GM12873 (cell line): Measurements from ENCODE around the gene CCND2.

ENCODE experiments used
- TF ChIP-seq, protein P1 (sequence below): IDR thresholded peaks from 2 replicates; pipeline ENCODE4 v1.5.1; 2012; ENCODE audit warnings: low read depth, mild to moderate bottlenecking, moderate library complexity, low read length, control low read depth; ENCODE audit not compliant: insufficient read depth; ENCODE audit errors: missing control alignments

CCND2 gene

DNA sequence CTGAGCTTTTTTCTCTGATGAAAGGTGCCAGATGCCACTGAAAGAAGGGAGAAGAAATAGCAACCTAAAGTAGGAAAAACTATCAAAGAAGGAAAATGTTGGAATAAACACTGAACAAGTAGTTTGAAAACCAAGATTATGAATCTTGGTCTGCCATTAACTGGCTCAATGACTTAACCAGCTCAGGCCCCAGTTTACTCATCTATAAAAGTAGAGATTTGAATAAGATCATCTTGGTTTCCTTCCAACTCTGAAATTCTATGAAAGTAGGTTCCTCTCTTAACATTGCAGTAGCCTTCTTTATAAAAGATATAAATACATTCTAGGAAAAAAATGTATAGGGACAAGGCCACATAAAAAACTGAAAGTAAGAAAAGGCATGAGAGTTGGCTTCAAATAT, 16.1 kb upstream of the CCND2 start:
- TF ChIP-seq, protein P1, sequence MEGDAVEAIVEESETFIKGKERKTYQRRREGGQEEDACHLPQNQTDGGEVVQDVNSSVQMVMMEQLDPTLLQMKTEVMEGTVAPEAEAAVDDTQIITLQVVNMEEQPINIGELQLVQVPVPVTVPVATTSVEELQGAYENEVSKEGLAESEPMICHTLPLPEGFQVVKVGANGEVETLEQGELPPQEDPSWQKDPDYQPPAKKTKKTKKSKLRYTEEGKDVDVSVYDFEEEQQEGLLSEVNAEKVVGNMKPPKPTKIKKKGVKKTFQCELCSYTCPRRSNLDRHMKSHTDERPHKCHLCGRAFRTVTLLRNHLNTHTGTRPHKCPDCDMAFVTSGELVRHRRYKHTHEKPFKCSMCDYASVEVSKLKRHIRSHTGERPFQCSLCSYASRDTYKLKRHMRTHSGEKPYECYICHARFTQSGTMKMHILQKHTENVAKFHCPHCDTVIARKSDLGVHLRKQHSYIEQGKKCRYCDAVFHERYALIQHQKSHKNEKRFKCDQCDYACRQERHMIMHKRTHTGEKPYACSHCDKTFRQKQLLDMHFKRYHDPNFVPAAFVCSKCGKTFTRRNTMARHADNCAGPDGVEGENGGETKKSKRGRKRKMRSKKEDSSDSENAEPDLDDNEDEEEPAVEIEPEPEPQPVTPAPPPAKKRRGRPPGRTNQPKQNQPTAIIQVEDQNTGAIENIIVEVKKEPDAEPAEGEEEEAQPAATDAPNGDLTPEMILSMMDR, result no peak

DNA sequence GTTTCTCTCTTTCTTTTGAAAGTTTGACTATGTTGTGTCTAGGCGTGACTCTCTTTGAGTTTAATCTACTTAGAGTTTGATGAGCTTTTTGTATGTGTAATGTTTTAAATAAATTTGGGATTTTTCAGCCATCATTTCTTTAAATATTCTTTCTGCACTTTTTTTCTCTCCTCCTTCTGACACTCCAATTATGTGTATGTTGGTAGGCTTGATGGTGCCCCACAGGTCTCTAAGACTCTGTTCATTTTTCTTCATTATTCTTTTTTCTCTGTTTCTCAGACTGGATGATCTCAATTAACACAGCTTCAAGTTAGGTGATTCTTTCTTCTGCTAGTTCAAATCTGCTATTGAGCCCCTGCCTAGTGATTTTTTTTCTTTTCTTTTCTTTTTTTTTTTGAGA, 14.5 kb upstream of the CCND2 start:
- TF ChIP-seq, protein P1, result no peak

DNA sequence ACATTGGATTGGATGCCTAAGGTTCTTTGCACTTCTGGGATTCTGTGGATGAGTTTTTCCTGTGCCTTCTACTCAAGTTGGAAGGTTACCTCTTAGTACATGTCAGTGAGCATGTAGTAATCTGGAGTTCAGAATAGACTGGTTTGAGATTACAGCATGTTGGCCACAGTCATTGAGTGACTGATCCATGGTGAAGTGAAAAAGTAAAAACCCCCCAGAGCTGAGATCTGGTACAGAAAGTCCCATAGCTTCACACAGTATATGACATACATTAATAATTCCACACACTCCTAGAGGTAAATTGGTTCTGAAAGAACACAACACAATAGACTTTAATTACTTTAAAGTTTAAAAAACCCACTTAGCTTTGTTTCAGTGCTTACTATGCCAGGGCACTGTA, 11.9 kb upstream of the CCND2 start:
- TF ChIP-seq, protein P1, result no peak

DNA sequence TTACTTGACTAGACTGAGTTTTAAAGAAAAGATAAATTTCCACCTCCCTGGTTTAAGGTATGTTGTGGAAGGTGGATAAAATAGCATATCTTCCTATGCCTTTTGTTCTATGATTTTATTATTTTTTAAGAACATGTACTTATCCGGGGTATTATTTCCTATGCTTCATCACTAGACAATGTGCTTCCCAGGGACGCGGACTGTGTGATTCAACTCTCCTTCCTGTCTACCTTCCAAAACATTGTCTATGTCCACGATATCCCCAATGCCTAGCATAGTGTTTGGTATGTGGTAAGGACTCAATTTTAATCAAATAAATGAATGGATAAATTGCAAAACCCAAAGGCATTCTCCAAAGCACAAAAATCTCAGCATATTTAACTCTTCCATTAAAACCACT, 8.3 kb upstream of the CCND2 start:
- TF ChIP-seq, protein P1, result no peak

DNA sequence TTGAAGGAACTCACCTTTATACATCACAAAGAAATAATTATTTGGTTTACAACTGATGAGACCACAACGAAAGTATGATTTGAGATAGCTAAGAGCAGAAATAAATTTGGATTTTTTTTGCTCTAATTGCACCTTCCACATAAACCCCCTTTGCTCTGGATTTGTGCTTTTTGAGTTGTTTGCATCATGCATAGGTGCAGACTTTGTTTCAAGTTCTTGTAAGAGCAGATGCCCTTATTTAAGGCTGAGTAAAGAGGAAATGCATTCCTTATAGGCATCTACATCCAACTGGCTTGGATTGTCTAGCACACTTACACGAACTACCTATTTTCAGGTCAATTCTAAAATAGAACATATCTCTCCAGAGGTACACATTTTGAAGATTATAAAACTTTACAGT, 6.6 kb upstream of the CCND2 start:
- TF ChIP-seq, protein P1, result no peak

DNA sequence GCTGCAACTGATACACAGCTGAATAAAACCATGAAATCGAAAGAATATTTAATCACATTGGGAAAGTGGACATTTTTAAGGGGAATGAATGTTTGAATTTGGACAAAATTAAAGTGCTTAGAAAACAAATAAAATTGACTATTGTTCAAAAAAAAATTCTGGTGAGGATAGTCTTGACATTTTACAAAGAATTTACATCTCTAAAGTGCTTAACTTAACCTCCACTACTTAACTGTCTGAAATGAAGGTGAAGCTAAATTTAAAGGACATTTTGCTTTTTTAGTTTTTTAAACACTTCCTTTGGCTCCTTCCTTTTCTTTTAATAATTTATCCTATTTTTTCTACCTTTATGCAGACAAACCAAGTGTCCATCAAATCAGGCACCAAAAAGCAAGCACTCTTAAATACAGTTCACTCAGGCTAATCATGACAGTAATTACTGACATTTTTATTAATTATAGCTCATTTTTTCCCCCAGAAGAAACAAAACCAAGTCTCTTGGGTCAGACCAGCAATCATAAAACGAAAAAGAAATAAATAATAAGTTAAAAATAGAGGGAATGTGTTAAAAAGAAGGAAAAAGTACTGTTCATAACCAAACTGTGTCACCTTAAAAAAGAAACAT, 5.7 kb upstream of the CCND2 start:
- TF ChIP-seq, protein P1, result no peak

DNA sequence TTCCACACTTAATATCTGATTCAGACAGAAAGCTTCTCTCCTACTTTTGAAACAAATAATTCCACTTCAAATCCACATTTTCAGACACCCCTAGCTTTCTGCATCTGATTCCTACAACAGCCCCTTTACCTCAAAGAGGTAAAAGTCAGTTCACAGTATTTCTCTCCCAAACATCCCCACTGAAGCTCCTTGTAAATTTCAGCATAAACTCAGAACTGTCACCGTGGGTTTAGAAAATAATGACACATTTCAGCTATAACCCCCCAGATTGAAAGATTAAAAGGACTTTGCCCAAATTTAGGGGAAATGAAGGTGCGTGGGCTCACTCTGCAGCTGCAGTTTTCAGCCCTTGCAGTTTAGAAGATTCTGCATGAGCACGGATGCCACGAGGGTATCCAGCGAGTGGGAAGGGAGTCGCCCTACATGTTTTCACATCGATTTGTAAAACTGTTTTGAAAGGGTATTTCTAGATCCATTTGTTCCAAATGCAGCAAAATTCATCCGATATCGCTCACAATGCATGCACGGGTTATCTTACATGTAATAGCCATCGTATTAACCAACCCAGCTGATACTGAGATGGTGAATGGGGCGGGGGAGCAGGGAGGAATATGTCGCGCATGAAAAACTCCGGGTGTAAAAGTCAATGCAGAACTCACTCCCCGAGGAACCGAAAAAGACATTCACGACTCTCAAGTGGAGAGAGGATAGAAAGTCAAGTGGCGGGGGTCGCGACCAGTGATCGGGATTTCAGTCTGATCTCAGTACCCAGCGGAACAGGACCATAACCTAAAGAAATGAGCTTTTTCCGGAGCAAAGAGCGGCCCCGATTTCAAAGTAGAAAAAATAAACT, 5.0 kb upstream of the CCND2 start:
- TF ChIP-seq, protein P1, result no peak
